IPS-20b (cell line): Measurements from ENCODE around the gene FBLN7.

Source experiments
- H3K27ac ChIP-seq: one replicate; pipeline ENCODE4 v1.5.1; 2013; ENCODE audit warnings: low read length
- H3K27me3 ChIP-seq: 2 replicates; pipeline ENCODE4 v1.6.1; 2013; ENCODE audit warnings: mild to moderate bottlenecking, low read length, inconsistent platforms; ENCODE audit not compliant: insufficient read depth
- H3K36me3 ChIP-seq: 2 replicates; pipeline ENCODE4 v1.6.1; 2013; ENCODE audit warnings: low read depth, mild to moderate bottlenecking, inconsistent platforms, low read length, moderate library complexity; ENCODE audit not compliant: insufficient read depth
- H3K4me1 ChIP-seq: 2 replicates; pipeline ENCODE4 v1.6.1; 2013; ENCODE audit warnings: mild to moderate bottlenecking, control low read depth, inconsistent platforms, low read length, moderate library complexity; ENCODE audit not compliant: insufficient read depth
- H3K4me3 ChIP-seq: 2 replicates; pipeline ENCODE4 v1.5.1; 2013; ENCODE audit warnings: mild to moderate bottlenecking, low read length, inconsistent platforms
- H3K9ac ChIP-seq: 2 replicates; pipeline ENCODE4 v1.6.1; 2013; ENCODE audit warnings: low read depth, mild to moderate bottlenecking, inconsistent platforms, low read length, moderate library complexity
- H3K9me3 ChIP-seq: 2 replicates; pipeline ENCODE4 v1.6.1; 2013; ENCODE audit warnings: mild to moderate bottlenecking, low read depth, low read length, inconsistent platforms; ENCODE audit not compliant: insufficient read depth

FBLN7 gene

DNA sequence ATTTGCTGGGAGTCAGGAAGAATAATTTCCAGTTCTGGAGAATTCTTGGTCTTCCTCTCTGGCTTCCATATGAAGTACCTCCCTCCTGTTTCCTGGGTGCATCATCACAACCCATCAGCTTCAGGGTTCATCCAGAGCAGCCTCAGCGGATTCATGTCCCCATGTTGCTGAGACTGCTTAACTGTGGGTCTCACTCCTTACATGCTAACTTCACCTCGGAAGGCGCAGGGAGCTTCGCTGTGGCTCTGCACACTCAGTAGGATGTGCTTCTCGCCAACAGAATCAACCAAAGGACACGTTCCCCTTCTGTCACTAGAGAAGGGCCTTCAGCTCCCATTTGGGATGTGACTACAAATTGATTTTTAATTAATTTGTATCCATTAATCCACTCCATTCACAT lies 24.2 kb downstream of the FBLN7 start:
- no peaks in the 10 kb centered on the region for H3K4me1 ChIP-seq
- H3K4me3 ChIP-seq, result no peak overlapping the region
- H3K9ac ChIP-seq, result no peak overlapping the region
- H3K27ac ChIP-seq, result no peak overlapping the region
- H3K36me3 ChIP-seq, result no peaks in the 10 kb centered on the region
- H3K9me3 ChIP-seq, result no peaks in the 10 kb centered on the region
- no peaks in the 10 kb centered on the region for H3K27me3 ChIP-seq

DNA sequence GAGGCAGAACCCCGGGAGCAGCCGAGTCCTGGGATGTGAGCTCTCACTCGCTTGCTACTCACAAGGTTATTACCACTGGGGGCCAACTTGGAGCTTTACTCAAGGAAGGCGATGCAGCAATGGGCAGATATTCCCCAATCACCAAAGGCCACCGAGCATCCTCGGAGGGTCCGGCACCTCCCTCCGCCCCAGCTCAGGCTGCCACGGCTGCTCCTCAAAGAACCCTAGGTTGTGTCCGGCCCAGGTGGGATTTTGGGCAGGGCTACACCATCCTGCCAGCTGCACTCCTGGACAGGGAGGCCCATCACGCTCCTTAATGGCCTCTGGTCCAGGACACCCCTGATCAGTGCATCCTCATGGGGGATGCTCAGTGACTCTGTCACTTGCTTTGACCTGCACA lies 24.8 kb downstream of the FBLN7 start:
- H3K27me3 ChIP-seq, result no peaks in the 10 kb centered on the region
- H3K36me3 ChIP-seq, result no peaks in the 10 kb centered on the region
- H3K4me3 ChIP-seq, result no peak overlapping the region
- H3K9me3 ChIP-seq, result no peaks in the 10 kb centered on the region
- H3K9ac ChIP-seq, result no peak overlapping the region
- no peaks in the 10 kb centered on the region for H3K4me1 ChIP-seq
- no peak overlapping the region for H3K27ac ChIP-seq

GRCh38 chr2:112163541-112163981 lies 25.4 kb downstream of the FBLN7 start:
- Histone ChIP-seq H3K36me3 (no peaks in the 10 kb centered on the region), H3K4me1 (no peaks in the 10 kb centered on the region), H3K4me3 (no peak overlapping the region), H3K9ac (no peak overlapping the region), H3K27me3 (no peaks in the 10 kb centered on the region), H3K27ac (no peak overlapping the region), H3K9me3 (no peaks in the 10 kb centered on the region)

GRCh38 chr2:112164876-112165275 lies 26.7 kb downstream of the FBLN7 start:
- Histone ChIP-seq H3K27ac (no peak overlapping the region), H3K36me3 (no peaks in the 10 kb centered on the region), H3K4me3 (no peak overlapping the region), H3K9me3 (no peaks in the 10 kb centered on the region), H3K27me3 (no peaks in the 10 kb centered on the region), H3K4me1 (no peaks in the 10 kb centered on the region), H3K9ac (no peak overlapping the region)

- Histone ChIP-seq H3K27me3 (no peaks in the 10 kb centered on the region), H3K4me1 (no peaks in the 10 kb centered on the region), H3K9ac (no peak overlapping the region), H3K4me3 (no peak overlapping the region), H3K36me3 (no peaks in the 10 kb centered on the region), H3K9me3 (no peaks in the 10 kb centered on the region), H3K27ac (no peak overlapping the region)
These were observed 27.1 kb downstream of the FBLN7 start for GRCh38 chr2:112165296-112165695.

DNA sequence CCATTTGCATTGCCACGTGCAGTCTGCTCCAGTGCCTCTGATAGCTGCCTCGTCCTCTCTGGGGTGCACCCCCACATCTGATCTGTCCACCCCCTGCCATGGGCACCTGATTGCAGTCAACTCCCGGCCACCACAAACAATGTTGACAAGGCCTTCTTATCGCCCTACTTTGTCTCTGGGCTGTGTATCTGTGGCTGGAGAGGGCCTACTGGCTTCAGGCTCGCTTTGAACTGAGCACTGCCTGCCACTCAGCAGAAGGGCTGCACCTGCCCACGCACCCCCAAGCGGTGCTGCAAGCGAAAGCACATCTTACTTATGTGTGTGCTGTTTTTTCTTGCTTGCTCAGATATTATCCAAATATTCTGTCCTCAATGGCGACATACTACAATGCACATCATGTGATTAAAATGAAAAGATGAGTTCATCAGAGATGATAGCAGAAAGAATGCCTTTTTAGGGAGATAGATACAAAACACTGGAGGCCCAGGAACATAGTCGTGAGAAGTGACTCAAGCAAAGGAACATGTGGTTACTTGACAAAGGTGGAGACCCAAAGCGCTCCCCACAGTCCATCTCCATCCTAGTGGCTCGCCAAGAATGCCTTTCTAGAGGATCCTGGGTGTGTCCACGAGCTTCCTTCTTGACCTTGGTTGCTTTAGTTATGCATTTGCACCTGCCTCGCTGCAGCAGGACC lies 28.8 kb downstream of the FBLN7 start:
- H3K36me3 ChIP-seq, result no peaks in the 10 kb centered on the region
- H3K9ac ChIP-seq, result no peak overlapping the region
- H3K27ac ChIP-seq, result no peak overlapping the region
- H3K27me3 ChIP-seq, result no peaks in the 10 kb centered on the region
- H3K4me1 ChIP-seq, result no peaks in the 10 kb centered on the region
- H3K4me3 ChIP-seq, result no peak overlapping the region
- H3K9me3 ChIP-seq, result no peaks in the 10 kb centered on the region

DNA sequence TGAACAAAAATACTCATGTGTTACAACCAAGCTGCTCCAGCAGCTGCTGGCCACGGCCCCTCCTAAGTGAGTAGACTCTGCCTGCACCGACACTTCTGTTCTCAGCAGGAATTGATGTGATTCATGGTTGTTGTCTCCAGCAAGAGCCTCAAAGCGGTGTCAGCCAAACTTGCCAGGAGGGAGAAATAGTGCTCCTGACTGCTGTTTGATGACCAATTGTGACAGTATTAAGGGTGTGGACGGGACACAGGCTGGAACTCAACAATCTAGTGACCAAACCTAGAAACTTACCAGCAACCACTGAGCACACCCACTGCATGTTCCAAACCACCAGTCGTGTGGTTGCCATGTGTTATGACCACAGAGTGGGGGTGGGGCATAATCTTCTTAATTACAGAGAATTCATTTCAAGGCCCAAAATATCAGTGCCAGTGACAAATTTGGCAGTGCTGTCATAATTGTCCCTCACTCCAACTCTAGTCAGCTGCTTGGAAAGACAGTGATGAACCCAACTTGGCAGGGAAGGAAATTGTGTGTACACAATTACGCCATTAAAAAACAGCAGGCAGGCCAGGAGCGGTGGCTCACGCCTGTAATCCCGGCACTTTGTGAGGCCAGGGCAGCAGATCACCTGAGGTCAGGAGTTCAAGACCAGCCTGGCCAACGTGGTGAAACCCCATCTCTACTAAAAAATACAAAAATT lies 30.4 kb downstream of the FBLN7 start:
- Histone ChIP-seq H3K9me3 (no peaks in the 10 kb centered on the region), H3K4me3 (no peak overlapping the region), H3K27me3 (no peaks in the 10 kb centered on the region), H3K4me1 (no peaks in the 10 kb centered on the region), H3K27ac (no peak overlapping the region), H3K36me3 (no peaks in the 10 kb centered on the region), H3K9ac (no peak overlapping the region)

DNA sequence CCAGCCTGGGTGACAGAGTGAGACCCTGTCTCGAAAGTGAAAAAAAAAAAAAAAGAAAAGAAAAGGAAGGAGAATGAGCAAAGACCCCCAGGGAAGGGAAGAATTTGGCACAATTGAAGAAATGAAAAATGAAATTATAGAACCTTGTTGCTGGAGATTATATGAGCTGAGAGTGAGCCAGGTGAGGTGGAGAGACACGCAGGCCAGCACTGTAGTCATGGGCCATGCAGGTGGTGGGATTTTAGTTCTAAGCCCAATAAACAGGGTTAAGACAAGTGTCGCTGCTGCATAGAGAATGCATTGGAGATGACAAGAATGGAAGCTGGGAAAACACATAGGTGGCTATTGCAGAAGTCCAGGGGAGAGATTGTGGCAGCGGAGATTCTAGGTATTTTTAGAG lies 32.3 kb downstream of the FBLN7 start:
- no peaks in the 10 kb centered on the region for H3K4me1 ChIP-seq
- H3K27ac ChIP-seq, result no peak overlapping the region
- H3K9me3 ChIP-seq, result no peaks in the 10 kb centered on the region

GRCh38 chr2:112173646-112174319 lies 35.6 kb downstream of the FBLN7 start:
- no peaks in the 10 kb centered on the region for H3K9me3 ChIP-seq
- no peaks in the 10 kb centered on the region for H3K27me3 ChIP-seq
- no peak overlapping the region for H3K4me3 ChIP-seq
- H3K36me3 ChIP-seq, result no peaks in the 10 kb centered on the region
- no peak overlapping the region for H3K9ac ChIP-seq
- no peaks in the 10 kb centered on the region for H3K4me1 ChIP-seq
- H3K27ac ChIP-seq, result no peak overlapping the region

More for the DNA sequence above, 32.3 kb downstream of the FBLN7 start:
- no peak overlapping the region for H3K4me3 ChIP-seq
- no peak overlapping the region for H3K9ac ChIP-seq
- no peaks in the 10 kb centered on the region for H3K36me3 ChIP-seq
- no peaks in the 10 kb centered on the region for H3K27me3 ChIP-seq

DNA sequence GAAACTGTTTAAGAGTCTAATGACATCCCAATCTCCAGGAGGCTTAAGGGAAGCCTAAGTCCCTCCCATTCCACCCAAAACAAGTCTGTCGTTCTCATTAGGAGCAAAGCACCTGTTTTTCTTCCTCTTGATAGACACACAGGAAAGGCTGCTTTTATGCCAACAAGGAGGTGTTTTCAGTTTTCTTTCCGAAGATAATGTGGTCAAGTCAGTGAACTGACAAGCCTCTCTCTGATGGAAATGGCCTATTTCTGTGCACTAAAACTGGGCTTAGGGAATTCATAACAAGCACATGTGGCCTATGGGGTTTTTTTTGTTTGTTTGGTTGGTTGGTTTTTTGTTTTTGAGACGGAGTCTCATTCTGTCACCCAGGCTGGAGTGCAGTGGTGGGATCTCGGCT lies 36.2 kb downstream of the FBLN7 start:
- Histone ChIP-seq H3K36me3 (no peaks in the 10 kb centered on the region), H3K9me3 (no peaks in the 10 kb centered on the region), H3K27me3 (no peaks in the 10 kb centered on the region), H3K9ac (no peak overlapping the region), H3K4me3 (no peak overlapping the region), H3K27ac (no peak overlapping the region), H3K4me1 (no peaks in the 10 kb centered on the region)

GRCh38 chr2:112175333-112175732 lies 37.1 kb downstream of the FBLN7 start:
- no peaks in the 10 kb centered on the region for H3K36me3 ChIP-seq
- no peak overlapping the region for H3K9ac ChIP-seq
- no peak overlapping the region for H3K4me3 ChIP-seq
- H3K27ac ChIP-seq, result no peak overlapping the region
- no peaks in the 10 kb centered on the region; the same call in 1 of the 2 replicates for H3K9me3 ChIP-seq
- H3K27me3 ChIP-seq, result no peaks in the 10 kb centered on the region
- no peaks in the 10 kb centered on the region for H3K4me1 ChIP-seq
